WERI-Rb-1 (cell line): ENCODE measurements around the gene SIAH3.
A peak's percentile ranks its signal among the peaks of the same experiment; 100 is the strongest.

Source experiments
- DNase-seq: peaks from one replicate; pipeline ENCODE4 v3.0.0-alpha.2; 2020
- H3K27ac ChIP-seq: fragments of 250-450 bp; sonication (Bioruptor Pico); 2 replicates; pipeline ENCODE4 v1.5.1; 2020; ENCODE audit warnings: mild to moderate bottlenecking, moderate library complexity
- H3K27me3 ChIP-seq: fragments of 250-450 bp; sonication (Bioruptor Pico); 2 replicates; pipeline ENCODE4 v1.5.1; 2021; ENCODE audit warnings: mild to moderate bottlenecking, low read depth, moderate library complexity; ENCODE audit not compliant: insufficient read depth, severe bottlenecking
- H3K36me3 ChIP-seq: fragments of 250-450 bp; sonication (Bioruptor Pico); 2 replicates; pipeline ENCODE4 v1.5.1; 2020; ENCODE audit warnings: mild to moderate bottlenecking, moderate library complexity
- H3K4me3 ChIP-seq: 2 replicates; pipeline ENCODE4 v1.5.1; 2011; ENCODE audit warnings: low read depth, mild to moderate bottlenecking, control low read depth, low read length
- H3K9me3 ChIP-seq: fragments of 250-450 bp; sonication (Bioruptor Pico); 2 replicates; pipeline ENCODE4 v1.5.1; 2021; ENCODE audit warnings: mild to moderate bottlenecking, moderate library complexity; ENCODE audit not compliant: severe bottlenecking
- CTCF ChIP-seq: IDR thresholded peaks from 2 replicates; pipeline ENCODE4 v1.5.1; 2011; ENCODE audit warnings: low read depth, mild to moderate bottlenecking, control low read depth, inconsistent platforms, low read length

The SIAH3 gene

GRCh38 chr13:45748941-45749759, 102.4 kb downstream of the SIAH3 start:
- TF ChIP-seq CTCF, result no peak
- Histone ChIP-seq H3K36me3 (no peaks in the 10 kb centered on the region), H3K4me3 (no peak overlapping the region), H3K27ac (no peak overlapping the region), H3K27me3 (peaks cover 61% of the 10 kb centered on the region), H3K9me3 (no peaks in the 10 kb centered on the region)
- DNase-seq, result peak; percentile 74

- peaks cover 55% of the 10 kb centered on the region for H3K27me3 ChIP-seq
- no peak overlapping the region for H3K27ac ChIP-seq
- H3K9me3 ChIP-seq, result no peaks in the 10 kb centered on the region
- no peak overlapping the region for H3K4me3 ChIP-seq
- H3K36me3 ChIP-seq, result no peaks in the 10 kb centered on the region
- no peak for TF ChIP-seq CTCF
- DNase-seq, result no peak
Observed at GRCh38 chr13:45747071-45747470, 104.5 kb downstream of the SIAH3 start.

GRCh38 chr13:45744979-45745378, 106.6 kb downstream of the SIAH3 start:
- no peak for DNase-seq
- no peaks in the 10 kb centered on the region for H3K9me3 ChIP-seq
- H3K4me3 ChIP-seq, result no peak overlapping the region
- no peaks in the 10 kb centered on the region for H3K36me3 ChIP-seq
- H3K27ac ChIP-seq, result no peak overlapping the region
- TF ChIP-seq CTCF, result no peak
- peaks cover 34% of the 10 kb centered on the region for H3K27me3 ChIP-seq

- no peaks in the 10 kb centered on the region for H3K36me3 ChIP-seq
- H3K27ac ChIP-seq, result no peak overlapping the region
- no peak overlapping the region for H3K4me3 ChIP-seq
- H3K9me3 ChIP-seq, result no peaks in the 10 kb centered on the region
- peaks cover 22% of the 10 kb centered on the region for H3K27me3 ChIP-seq
- no peak for TF ChIP-seq CTCF
- no peak for DNase-seq
Observed at GRCh38 chr13:45742985-45743384, 108.6 kb downstream of the SIAH3 start.

GRCh38 chr13:45737571-45738017, 114.0 kb downstream of the SIAH3 start:
- no peaks in the 10 kb centered on the region for H3K9me3 ChIP-seq
- TF ChIP-seq CTCF, result peak; percentile 66
- peak; percentile 33 for DNase-seq

More at GRCh38 chr13:45737571-45738017, 114.0 kb downstream of the SIAH3 start:
- Histone ChIP-seq H3K36me3 (no peaks in the 10 kb centered on the region), H3K27ac (no peak overlapping the region), H3K4me3 (no peak overlapping the region), H3K27me3 (no peaks in the 10 kb centered on the region)
